Thymus (tissue), 11 donors: ENCODE results near the gene CTSW. TPM values are rescaled to one million over a fixed set of nuclear protein-coding genes. Genes with fewer than 3 reads are reported as not detected.
A peak's percentile ranks its signal among the peaks of the same experiment; 100 is the strongest.

Experiments
- DNase-seq, 9 donors: peaks; one replicate each; pipeline ENCODE4 v3.0.0-alpha.2; 2013; ENCODE audit warnings: low spot score in 9 of 9, low read depth in 6 of 9, missing footprints in 1 of 9
- H3K27ac ChIP-seq, 2 donors: one replicate each; pipeline ENCODE4 v1.5.1; 2013; ENCODE audit warnings: control low read depth in 1 of 2, low read depth in 1 of 2, low read length in 1 of 2, mild to moderate bottlenecking in 1 of 2, moderate library complexity in 1 of 2
- H3K27me3 ChIP-seq, 2 donors: one replicate each; pipeline ENCODE4 v1.5.1; 2013; ENCODE audit warnings: low read length in 1 of 2; ENCODE audit not compliant: control insufficient read depth in 2 of 2, insufficient read depth in 1 of 2
- H3K36me3 ChIP-seq, 2 donors: one replicate each; pipeline ENCODE4 v1.5.1; 2013; ENCODE audit warnings: low read length in 1 of 2, mild to moderate bottlenecking in 1 of 2, moderate library complexity in 1 of 2; ENCODE audit not compliant: control insufficient read depth in 2 of 2, insufficient read depth in 2 of 2
- H3K4me1 ChIP-seq, 2 donors: one replicate each; pipeline ENCODE4 v1.5.1; 2013; ENCODE audit warnings: low read length in 2 of 2; ENCODE audit not compliant: control insufficient read depth in 2 of 2, insufficient read depth in 2 of 2
- H3K4me3 ChIP-seq, 2 donors: one replicate each; pipeline ENCODE4 v1.5.1; 2013; ENCODE audit warnings: low read length in 2 of 2, control low read depth in 1 of 2, mild to moderate bottlenecking in 1 of 2
- H3K9me3 ChIP-seq, 2 donors: one replicate each; pipeline ENCODE4 v1.5.1; 2013; ENCODE audit warnings: low read length in 1 of 2, mild to moderate bottlenecking in 1 of 2; ENCODE audit not compliant: control insufficient read depth in 2 of 2, insufficient read depth in 1 of 2
- WGBS: extraction: QIAGEN DNeasy Blood & Tissue Kit; methylation state at CpG from one replicate; pipeline ENCODE4 v1.1.7; 2013; 5-methylcytosine and 5-hydroxymethylcytosine counted together
- polyA plus RNA-seq: library from polyadenylated mRNA; stranded (reverse); fragments of 200-250 nt; gene quantifications from one replicate; pipeline ENCODE4 v1.2.3, GENCODE V29; 2013
- total RNA-seq: library from RNA; stranded (reverse); fragments of 120-200 nt; gene quantifications from one replicate; pipeline ENCODE4 v1.2.4, GENCODE V29; 2013
- donor health status: healthy.

The CTSW gene
- total and polyA plus RNA-seq, 2 donors, result 4.2 to 18.5 TPM

DNA sequence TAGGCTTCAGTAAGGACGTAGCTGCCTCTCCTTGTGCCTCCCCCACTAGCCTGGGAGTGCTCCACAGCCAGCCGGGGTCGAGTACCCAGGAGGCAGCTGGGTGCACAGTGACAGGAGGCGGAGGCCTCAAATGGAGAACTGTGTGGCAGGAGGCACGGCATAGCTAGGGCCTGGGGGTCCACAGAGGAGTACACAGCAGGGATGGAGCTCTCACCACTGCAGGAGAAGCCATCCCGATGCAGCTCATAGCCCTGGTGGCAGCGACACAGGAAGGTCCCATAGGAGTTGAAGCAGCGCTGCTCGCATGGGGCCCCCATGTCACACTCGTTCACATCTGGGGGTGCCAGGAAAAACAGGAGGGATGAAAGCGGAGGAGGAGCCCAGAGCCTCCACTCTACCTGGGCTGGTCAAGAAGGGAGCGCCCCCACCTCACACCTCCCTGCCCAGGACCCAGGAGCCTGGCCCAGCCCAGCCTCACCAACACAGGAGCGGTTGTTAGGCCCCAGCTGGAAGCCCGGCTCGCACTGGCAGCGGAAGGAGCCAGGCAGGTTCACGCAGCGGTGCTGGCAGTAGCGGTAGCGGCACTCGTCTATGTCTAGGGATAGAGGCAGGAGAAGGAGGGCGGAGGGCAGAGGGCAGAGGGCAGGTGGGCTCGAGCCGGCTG, 9.9 kb upstream of the CTSW start:
- Histone ChIP-seq H3K27me3 (peaks cover 11 to 42% of the 10 kb centered on the region in 2 donors), H3K36me3 (peaks cover 27 to 37% of the 10 kb centered on the region in 2 donors), H3K4me1 (peaks cover 10 to 20% of the 10 kb centered on the region in 2 donors), H3K4me3 (no peak overlapping the region), H3K27ac (no peak overlapping the region), H3K9me3 (no peaks in the 10 kb centered on the region)
- DNase-seq, result no peak
- WGBS, result 95% methylated on average over 24 of the region's 24 CpGs

DNA sequence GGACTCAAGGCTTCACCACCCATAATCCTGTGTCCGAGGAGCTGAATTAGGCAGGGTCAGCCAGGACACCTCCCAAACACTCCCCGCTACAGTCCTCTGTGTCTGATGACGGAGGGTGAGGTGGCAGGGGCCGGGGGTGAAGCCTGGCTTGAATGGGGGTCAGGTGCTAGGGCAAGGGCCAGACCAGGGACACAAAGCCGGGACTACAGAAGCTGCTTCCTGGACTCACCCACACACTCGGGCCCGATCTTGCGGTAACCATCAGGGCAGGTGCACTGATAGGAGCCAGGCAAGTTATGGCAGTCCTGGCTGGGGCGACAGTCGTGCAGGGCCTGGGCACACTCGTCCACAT, 9.4 kb upstream of the CTSW start:
- Histone ChIP-seq H3K4me1 (peaks cover 10 to 20% of the 10 kb centered on the region in 2 donors), H3K4me3 (no peak overlapping the region), H3K27me3 (peaks cover 11 to 42% of the 10 kb centered on the region in 2 donors), H3K27ac (no peak overlapping the region), H3K36me3 (peaks cover 22 to 32% of the 10 kb centered on the region in 2 donors), H3K9me3 (no peaks in the 10 kb centered on the region)
- 63% methylated on average over 11 of the region's 11 CpGs for WGBS
- DNase-seq, result no peak

DNA sequence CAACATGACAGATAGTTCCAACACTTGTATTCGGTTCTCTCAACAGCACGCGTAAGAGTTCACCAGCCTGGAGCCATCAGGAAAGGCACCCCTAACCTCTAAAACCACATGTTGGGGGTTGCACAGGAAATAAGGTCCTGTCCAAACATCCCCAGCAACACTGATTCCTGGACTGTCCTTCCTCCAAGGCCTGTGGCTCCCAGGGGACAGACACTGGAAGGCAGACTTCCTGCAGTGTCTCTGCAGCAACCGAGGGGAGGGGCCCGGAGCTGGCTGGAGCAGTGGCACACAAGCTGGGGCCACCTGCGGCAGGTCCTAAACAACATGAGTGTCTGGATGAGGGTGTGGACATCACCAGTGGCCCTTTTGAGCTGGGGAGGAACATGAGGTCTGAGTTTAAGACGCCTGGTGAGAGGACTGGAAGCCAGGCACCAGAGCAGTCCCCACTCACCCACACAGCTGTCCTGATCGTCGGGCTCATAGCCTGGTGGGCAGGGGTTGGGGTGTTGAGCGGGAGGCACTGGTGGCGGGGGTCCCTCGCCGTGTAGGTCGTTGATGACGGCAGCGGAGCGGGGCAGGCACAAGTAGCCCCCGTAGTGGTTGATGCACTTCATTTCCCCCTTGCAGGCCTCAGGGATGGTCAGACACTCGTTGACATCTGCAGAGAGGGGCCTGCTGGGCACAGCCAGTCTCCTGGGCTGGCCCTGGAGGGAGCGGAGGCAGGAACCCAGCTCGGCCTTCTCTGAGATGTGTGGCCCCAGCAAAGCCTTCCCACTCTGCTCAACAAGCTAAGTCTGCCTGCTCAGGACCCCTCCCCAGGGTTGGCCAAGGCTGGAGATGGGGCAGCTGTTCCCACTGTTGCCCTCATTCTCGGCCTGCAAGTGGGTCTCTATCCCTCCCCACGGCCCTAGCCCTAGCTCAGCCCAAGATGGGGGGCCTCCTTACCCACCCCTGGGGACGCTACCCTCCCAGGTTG, 8.6 kb upstream of the CTSW start:
- Histone ChIP-seq H3K36me3 (peaks cover 14 to 24% of the 10 kb centered on the region in 2 donors), H3K4me1 (peaks cover 10 to 20% of the 10 kb centered on the region in 2 donors), H3K4me3 (no peak overlapping the region), H3K27ac (no peak overlapping the region), H3K9me3 (no peaks in the 10 kb centered on the region), H3K27me3 (peaks cover 11 to 42% of the 10 kb centered on the region in 2 donors)
- WGBS, result 66% methylated on average over 24 of the region's 24 CpGs
- no peak for DNase-seq

DNA sequence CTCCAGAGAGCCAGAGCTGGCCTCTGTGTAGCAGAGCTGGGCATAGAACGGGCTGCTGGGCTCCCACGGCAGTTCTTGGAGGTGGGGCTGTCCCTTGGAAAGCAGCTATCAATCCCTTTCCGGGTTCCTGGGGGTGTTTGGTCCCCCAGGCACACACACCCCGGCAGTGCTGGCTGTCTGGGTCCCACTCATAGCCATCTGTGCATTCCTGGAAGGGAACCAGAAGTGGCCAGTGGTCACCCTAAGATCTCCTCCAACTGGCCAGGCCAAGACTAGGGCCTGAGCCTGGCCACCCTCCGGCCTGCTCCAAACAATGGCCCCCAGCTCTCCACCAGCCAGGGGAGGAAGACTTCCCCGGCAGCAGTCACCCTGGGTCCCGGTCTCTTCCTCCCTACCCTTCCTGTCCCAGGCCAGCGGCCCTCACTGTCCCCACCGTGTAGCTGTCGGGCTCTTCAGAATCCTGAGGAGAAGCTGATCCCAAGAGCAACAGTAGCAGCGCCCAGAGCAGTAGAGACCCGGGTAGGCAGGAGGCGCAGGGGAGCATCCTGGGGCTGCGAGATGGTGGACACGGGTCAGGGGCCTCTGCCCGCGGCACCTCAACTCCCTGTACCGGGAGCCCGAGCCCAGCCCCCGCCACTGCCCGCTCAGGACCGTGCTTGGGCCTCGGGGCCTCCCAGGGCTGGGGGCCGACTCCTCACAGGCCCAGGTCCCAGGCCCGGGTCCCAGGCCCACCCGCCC, 7.7 kb upstream of the CTSW start:
- H3K36me3 ChIP-seq, result peaks cover 5 to 15% of the 10 kb centered on the region in 2 donors
- peaks cover 11 to 42% of the 10 kb centered on the region in 2 donors for H3K27me3 ChIP-seq
- H3K9me3 ChIP-seq, result no peaks in the 10 kb centered on the region
- DNase-seq, result no peak
- H3K4me1 ChIP-seq, result peaks cover 10 to 20% of the 10 kb centered on the region in 2 donors
- peak overlapping the region; percentile 16 to 62 for H3K4me3 ChIP-seq
- WGBS, result 84% methylated on average over 26 of the region's 26 CpGs
- peak overlapping the region in 1 of 2 donors; percentile 7 for H3K27ac ChIP-seq

DNA sequence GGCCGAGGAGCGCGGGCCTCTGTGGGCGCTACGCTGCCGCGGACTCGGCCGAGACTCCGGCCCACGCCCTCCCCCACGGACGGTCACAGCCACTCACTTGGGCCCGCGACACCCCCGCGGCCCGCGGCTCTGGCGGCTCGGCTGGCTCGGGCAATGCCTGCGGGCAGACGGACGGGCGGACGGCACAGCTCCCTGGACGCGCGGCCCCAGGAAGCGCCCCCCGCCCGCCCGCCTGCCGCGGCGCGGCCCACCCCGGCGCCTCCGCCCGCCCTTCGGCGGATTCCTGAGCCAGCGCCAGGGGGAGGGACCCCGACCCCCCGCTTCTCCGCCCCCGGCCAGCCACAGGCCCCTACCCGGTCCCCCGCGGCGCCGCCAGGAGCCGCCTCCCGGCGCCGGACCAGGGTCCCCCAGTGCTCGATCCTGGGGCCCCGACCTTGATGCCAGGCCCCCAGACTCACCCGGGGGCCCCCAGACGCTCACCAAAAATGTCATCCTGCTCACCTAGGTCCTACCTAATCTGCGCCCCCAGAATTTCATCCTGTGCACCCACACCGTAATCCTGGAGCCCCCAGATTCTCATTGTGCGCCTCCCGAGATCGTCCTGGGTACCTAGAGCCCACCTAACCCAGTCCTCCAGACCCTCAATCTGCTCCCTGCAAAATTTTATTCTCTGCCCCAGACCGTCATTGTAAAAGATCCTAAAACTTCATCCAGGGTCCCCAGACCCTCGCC, 6.9 kb upstream of the CTSW start, which contains the start of gene EFEMP2:
EFEMP2 (minus strand) TSS at position 215 of the 732 bp plus-strand sequence. CDS start 446 bp downstream, outside the sequence.
- 9% methylated on average over 68 of the region's 69 CpGs for WGBS
- H3K27ac ChIP-seq, result peak within 1 kb of the TSS; percentile 23 to 61
- DNase-seq, result no peak
- H3K4me3 ChIP-seq, result peak within 1 kb of the TSS; percentile 49 to 62
- no peaks in the 10 kb centered on the region for H3K9me3 ChIP-seq
- H3K27me3 ChIP-seq, result peaks cover 11 to 42% of the 10 kb centered on the region in 2 donors
- H3K36me3 ChIP-seq, result peaks cover 0 to 9% of the 10 kb centered on the region in 2 donors
- peaks cover 10 to 15% of the 10 kb centered on the region in 2 donors for H3K4me1 ChIP-seq

DNA sequence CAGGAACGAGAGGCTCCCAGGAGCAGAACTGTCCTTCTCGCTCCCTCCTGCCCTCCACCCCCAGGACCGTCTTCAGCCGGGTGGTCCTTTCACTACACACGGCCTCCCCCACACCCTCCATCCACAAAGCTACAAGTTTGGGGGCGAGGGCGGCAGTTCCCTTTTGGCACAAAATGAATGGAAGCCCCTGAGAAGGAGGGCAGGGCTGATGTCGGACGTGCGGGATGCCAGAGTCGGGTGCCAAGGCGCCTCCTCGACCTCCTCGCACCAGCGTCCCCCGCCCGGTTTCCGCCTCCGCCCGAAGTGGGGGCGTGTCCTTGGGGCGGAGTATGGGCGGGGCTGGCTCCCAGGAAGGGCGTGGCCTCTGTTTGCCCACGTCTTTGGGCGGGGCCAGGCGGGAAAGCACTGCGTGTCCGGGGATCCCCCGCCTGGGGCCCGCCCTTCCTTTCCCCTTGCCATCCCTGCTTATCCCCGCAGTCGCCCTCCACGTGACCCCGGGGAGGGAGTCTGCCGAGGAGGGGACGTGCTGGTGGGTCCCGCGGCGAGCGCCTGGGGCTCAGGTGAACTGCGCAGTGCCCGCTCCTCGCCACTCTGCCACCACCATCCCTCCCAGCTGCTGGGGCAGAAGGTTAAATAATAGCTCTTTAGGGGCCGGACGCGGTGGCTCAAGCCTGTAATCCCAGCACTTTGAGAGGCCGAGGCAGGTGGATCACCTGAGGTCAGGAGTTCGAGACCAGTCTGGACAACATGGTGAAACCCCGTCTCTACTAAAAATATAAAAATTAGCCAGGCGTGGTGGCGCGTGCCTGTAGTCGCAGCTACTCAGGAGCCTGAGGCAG, 6.1 kb upstream of the CTSW start:
- H3K27me3 ChIP-seq, result peaks cover 11 to 42% of the 10 kb centered on the region in 2 donors
- WGBS, result 9% methylated on average over 54 of the region's 54 CpGs
- H3K4me3 ChIP-seq, result peak overlapping the region; percentile 49 to 62
- H3K9me3 ChIP-seq, result no peaks in the 10 kb centered on the region
- H3K4me1 ChIP-seq, result peaks cover 10 to 15% of the 10 kb centered on the region in 2 donors
- peak; percentile 73 to 95 (median 88) for DNase-seq
- H3K27ac ChIP-seq, result peak overlapping the region; percentile 23 to 61
- peaks cover 0 to 1% of the 10 kb centered on the region in 2 donors for H3K36me3 ChIP-seq

DNA sequence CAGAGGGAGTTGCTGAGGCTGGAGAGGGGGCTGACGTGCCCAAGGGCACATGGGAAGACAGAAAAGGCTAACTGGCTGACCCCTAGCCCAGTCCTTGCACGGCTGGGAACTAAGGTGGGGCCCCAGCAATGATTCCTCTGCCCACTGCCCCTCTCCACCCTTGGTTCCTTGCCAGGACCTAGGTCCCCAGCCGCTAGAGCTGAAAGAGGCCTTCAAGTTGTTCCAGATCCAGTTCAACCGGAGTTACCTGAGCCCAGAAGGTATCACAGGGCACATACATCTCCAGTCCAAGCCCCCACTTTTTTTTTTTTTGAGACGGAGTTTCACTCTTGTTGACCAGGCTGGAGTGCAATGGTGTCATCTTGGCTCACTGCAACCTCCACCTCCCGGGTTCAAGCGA, 390 bp downstream of the CTSW start:
- Histone ChIP-seq H3K4me3 (no peak overlapping the region), H3K27me3 (no peaks in the 10 kb centered on the region), H3K27ac (no peak overlapping the region), H3K4me1 (peaks cover 0 to 23% of the 10 kb centered on the region in 2 donors), H3K9me3 (peaks cover 0 to 5% of the 10 kb centered on the region in 2 donors), H3K36me3 (peaks cover 19 to 32% of the 10 kb centered on the region in 2 donors)
- 83% methylated on average over 7 of the region's 7 CpGs for WGBS
- DNase-seq, result no peak
